Measurements from ENCODE around the gene TMPO.

The TMPO gene

DNA sequence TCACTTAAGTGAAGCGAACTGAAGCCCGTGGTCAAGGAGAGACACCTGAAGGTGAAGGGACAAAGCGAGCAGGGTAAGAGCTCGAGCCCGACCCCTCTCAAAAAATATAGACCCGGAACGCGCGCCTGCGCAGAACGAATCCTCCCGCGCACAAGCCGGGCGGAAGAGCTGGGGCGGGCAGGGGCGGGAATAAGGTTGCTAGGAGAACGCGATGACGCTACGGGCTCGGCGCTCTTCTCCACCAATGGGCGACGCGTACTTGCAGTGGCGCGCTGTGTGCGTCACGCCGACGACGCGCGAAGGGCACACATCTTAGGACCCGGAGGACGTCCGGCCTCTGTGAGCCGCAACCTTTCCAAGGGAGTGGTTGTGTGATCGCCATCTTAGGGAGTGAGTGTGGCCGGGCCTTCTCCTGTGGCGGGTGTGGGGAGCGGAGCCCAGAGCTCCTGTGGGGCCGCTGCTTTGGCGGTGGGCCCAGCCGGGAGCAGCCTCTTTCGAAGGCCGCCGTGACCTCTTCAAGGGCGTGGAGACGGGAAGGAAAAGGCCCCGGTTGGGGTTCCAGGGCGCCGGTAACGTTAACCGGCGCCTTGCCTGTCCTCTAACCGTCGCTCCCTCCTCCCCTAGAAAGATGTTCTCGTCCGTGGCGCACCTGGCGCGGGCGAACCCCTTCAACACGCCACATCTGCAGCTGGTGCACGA lies 78.1 kb downstream of the TMPO start, which contains the start of gene SLC25A3 (continued):
- TF ChIP-seq ZNF155 (tag by site-specific recombination; IDR thresholded peaks at IDR 0.05): no peak
- peak; percentile 70; the same call in 1 of the 2 replicates for TF ChIP-seq ZSCAN30 (tag by site-specific recombination; IDR thresholded peaks at IDR 0.05)
- TF ChIP-seq, protein P1, sequence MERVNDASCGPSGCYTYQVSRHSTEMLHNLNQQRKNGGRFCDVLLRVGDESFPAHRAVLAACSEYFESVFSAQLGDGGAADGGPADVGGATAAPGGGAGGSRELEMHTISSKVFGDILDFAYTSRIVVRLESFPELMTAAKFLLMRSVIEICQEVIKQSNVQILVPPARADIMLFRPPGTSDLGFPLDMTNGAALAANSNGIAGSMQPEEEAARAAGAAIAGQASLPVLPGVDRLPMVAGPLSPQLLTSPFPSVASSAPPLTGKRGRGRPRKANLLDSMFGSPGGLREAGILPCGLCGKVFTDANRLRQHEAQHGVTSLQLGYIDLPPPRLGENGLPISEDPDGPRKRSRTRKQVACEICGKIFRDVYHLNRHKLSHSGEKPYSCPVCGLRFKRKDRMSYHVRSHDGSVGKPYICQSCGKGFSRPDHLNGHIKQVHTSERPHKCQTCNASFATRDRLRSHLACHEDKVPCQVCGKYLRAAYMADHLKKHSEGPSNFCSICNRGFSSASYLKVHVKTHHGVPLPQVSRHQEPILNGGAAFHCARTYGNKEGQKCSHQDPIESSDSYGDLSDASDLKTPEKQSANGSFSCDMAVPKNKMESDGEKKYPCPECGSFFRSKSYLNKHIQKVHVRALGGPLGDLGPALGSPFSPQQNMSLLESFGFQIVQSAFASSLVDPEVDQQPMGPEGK (tag by site-specific recombination; IDR thresholded peaks at IDR 0.05): peak; percentile 45
- TF ChIP-seq GLI4 (tag by site-specific recombination; IDR thresholded peaks at IDR 0.05): no peak
- TF ChIP-seq ZNF510 (tag by site-specific recombination; IDR thresholded peaks at IDR 0.05; ENCODE audit: insufficient replicate concordance): no peak
- TF ChIP-seq, protein P2, sequence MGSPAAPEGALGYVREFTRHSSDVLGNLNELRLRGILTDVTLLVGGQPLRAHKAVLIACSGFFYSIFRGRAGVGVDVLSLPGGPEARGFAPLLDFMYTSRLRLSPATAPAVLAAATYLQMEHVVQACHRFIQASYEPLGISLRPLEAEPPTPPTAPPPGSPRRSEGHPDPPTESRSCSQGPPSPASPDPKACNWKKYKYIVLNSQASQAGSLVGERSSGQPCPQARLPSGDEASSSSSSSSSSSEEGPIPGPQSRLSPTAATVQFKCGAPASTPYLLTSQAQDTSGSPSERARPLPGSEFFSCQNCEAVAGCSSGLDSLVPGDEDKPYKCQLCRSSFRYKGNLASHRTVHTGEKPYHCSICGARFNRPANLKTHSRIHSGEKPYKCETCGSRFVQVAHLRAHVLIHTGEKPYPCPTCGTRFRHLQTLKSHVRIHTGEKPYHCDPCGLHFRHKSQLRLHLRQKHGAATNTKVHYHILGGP (tag by site-specific recombination; IDR thresholded peaks at IDR 0.05): no peak
- no peak for TF ChIP-seq SCRT2 (tag by site-specific recombination; IDR thresholded peaks at IDR 0.05)
- peak; percentile 23; the same call in 1 of the 2 replicates for TF ChIP-seq BCL11B (tag by site-specific recombination; IDR thresholded peaks at IDR 0.05; ENCODE audit: low read depth)
- TF ChIP-seq ZSCAN23 (tag by site-specific recombination; IDR thresholded peaks at IDR 0.05): no peak
- TF ChIP-seq ZFP3 (tag by site-specific recombination; IDR thresholded peaks at IDR 0.05; ENCODE audit: low read depth): no peak
- TF ChIP-seq, protein P3, sequence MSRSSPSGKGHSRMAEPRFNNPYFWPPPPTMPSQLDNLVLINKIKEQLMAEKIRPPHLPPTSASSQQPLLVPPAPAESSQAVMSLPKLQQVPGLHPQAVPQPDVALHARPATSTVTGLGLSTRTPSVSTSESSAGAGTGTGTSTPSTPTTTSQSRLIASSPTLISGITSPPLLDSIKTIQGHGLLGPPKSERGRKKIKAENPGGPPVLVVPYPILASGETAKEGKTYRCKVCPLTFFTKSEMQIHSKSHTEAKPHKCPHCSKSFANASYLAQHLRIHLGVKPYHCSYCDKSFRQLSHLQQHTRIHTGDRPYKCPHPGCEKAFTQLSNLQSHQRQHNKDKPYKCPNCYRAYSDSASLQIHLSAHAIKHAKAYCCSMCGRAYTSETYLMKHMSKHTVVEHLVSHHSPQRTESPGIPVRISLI (tag by site-specific recombination; IDR thresholded peaks at IDR 0.05): no peak
- TF ChIP-seq, protein P4, sequence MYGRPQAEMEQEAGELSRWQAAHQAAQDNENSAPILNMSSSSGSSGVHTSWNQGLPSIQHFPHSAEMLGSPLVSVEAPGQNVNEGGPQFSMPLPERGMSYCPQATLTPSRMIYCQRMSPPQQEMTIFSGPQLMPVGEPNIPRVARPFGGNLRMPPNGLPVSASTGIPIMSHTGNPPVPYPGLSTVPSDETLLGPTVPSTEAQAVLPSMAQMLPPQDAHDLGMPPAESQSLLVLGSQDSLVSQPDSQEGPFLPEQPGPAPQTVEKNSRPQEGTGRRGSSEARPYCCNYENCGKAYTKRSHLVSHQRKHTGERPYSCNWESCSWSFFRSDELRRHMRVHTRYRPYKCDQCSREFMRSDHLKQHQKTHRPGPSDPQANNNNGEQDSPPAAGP (tag by site-specific recombination; IDR thresholded peaks at IDR 0.05): no peak
- no peak for TF ChIP-seq ZNF24 (tag by site-specific recombination; IDR thresholded peaks at IDR 0.05)
- TF ChIP-seq ZNF324 (tag by site-specific recombination; IDR thresholded peaks at IDR 0.05): 0 out of 2 replicates have a peak, but pooled peaks have one; percentile 22
- no peak for TF ChIP-seq FEZF1 (tag by site-specific recombination; IDR thresholded peaks at IDR 0.05)
- TF ChIP-seq, protein P5, sequence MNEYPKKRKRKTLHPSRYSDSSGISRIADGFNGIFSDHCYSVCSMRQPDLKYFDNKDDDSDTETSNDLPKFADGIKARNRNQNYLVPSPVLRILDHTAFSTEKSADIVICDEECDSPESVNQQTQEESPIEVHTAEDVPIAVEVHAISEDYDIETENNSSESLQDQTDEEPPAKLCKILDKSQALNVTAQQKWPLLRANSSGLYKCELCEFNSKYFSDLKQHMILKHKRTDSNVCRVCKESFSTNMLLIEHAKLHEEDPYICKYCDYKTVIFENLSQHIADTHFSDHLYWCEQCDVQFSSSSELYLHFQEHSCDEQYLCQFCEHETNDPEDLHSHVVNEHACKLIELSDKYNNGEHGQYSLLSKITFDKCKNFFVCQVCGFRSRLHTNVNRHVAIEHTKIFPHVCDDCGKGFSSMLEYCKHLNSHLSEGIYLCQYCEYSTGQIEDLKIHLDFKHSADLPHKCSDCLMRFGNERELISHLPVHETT (tag by site-specific recombination; IDR thresholded peaks at IDR 0.05): no peak
- peak; percentile 78 for TF ChIP-seq ZXDB (tag by site-specific recombination; IDR thresholded peaks at IDR 0.05)
- no peak for TF ChIP-seq ZNF658 (tag by site-specific recombination; IDR thresholded peaks at IDR 0.05)
- TF ChIP-seq ZNF571 (tag by site-specific recombination; IDR thresholded peaks at IDR 0.05): no peak
- TF ChIP-seq, protein P6, sequence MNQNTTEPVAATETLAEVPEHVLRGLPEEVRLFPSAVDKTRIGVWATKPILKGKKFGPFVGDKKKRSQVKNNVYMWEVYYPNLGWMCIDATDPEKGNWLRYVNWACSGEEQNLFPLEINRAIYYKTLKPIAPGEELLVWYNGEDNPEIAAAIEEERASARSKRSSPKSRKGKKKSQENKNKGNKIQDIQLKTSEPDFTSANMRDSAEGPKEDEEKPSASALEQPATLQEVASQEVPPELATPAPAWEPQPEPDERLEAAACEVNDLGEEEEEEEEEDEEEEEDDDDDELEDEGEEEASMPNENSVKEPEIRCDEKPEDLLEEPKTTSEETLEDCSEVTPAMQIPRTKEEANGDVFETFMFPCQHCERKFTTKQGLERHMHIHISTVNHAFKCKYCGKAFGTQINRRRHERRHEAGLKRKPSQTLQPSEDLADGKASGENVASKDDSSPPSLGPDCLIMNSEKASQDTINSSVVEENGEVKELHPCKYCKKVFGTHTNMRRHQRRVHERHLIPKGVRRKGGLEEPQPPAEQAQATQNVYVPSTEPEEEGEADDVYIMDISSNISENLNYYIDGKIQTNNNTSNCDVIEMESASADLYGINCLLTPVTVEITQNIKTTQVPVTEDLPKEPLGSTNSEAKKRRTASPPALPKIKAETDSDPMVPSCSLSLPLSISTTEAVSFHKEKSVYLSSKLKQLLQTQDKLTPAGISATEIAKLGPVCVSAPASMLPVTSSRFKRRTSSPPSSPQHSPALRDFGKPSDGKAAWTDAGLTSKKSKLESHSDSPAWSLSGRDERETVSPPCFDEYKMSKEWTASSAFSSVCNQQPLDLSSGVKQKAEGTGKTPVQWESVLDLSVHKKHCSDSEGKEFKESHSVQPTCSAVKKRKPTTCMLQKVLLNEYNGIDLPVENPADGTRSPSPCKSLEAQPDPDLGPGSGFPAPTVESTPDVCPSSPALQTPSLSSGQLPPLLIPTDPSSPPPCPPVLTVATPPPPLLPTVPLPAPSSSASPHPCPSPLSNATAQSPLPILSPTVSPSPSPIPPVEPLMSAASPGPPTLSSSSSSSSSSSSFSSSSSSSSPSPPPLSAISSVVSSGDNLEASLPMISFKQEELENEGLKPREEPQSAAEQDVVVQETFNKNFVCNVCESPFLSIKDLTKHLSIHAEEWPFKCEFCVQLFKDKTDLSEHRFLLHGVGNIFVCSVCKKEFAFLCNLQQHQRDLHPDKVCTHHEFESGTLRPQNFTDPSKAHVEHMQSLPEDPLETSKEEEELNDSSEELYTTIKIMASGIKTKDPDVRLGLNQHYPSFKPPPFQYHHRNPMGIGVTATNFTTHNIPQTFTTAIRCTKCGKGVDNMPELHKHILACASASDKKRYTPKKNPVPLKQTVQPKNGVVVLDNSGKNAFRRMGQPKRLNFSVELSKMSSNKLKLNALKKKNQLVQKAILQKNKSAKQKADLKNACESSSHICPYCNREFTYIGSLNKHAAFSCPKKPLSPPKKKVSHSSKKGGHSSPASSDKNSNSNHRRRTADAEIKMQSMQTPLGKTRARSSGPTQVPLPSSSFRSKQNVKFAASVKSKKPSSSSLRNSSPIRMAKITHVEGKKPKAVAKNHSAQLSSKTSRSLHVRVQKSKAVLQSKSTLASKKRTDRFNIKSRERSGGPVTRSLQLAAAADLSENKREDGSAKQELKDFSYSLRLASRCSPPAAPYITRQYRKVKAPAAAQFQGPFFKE (tag by site-specific recombination; IDR thresholded peaks at IDR 0.05; ENCODE audit: borderline replicate concordance): no peak
- no peak for TF ChIP-seq ZNF585B (tag by site-specific recombination; IDR thresholded peaks at IDR 0.05)
- TF ChIP-seq KLF9 (tag by site-specific recombination; IDR thresholded peaks at IDR 0.05; ENCODE audit: low read depth): no peak
- no peak; the same call in 1 of the 2 replicates for TF ChIP-seq KLF8 (tag by site-specific recombination; IDR thresholded peaks at IDR 0.05)
- no peak for TF ChIP-seq ZNF707 (tag by site-specific recombination; IDR thresholded peaks at IDR 0.05)
- peak; percentile 98 for TF ChIP-seq ZBTB21 (tag by site-specific recombination; IDR thresholded peaks at IDR 0.05)
- peak; percentile 64 for TF ChIP-seq ZBTB8A (tag by site-specific recombination; IDR thresholded peaks at IDR 0.05)
- no peak; the same call in none of the 2 replicates for TF ChIP-seq YY1 (tag by site-specific recombination; IDR thresholded peaks at IDR 0.05)
